ENCODE data around the gene NDUFA11.

DNA sequence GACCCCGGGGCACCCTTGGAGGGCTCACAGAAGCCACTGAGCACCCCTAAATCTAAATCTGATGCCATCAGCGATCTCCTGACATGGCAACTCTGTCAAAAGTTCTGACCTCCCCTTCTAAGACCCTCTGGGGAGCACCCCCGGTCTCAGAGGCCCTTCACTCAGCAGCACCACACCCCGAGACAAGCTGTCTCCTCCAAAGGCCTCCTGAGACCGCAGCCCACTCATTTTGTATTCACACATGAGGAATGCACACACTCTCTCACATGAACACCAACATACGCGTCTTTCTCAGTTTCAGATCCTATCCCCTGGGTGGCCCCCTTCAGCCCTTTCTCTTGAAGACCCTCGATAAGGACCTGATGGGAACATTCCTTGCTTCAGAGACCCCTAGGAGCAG is 2.6 kb downstream of the NDUFA11 start:
- TF ChIP-seq CTCF (IDR thresholded peaks at IDR 0.05) (no peak), POLR2A (IDR thresholded peaks at IDR 0.05) (no peak)

Measured in heart left ventricle (tissue), 13 donors.